ENCODE data around the gene TRPM4.

The TRPM4 gene

GRCh38 chr19:49133621-49134454 lies 23.8 kb upstream of the TRPM4 start:
- Histone ChIP-seq H3K4me3 (ENCODE audit: low read length) (no peak overlapping the region), H3K36me3 (replicated peaks; ENCODE audit: low read depth, low read length) (peaks cover 39% of the 10 kb centered on the region), H2AFZ (ENCODE audit: low read depth, low read length) (no peak overlapping the region), H3K4me2 (ENCODE audit: low read length) (no peak overlapping the region), H3K9me3 (ENCODE audit: insufficient read depth, low read length) (no peaks in the 10 kb centered on the region), H3K4me1 (ENCODE audit: low read length) (no peaks in the 10 kb centered on the region), H3K79me2 (ENCODE audit: low read length) (no peaks in the 10 kb centered on the region), H3K9ac (ENCODE audit: low read length) (no peak overlapping the region), H3K27me3 (ENCODE audit: low read depth, low read length) (no peaks in the 10 kb centered on the region), H4K20me1 (ENCODE audit: insufficient read depth, low read length) (0 out of 2 replicates have a peak, but pooled peaks cover 2% of the 10 kb centered on the region), H3K27ac (ENCODE audit: low read length) (no peak overlapping the region)
- TF ChIP-seq EZH2phosphoT487 (IDR thresholded peaks at IDR 0.05; ENCODE audit: low read depth): no peak
- TF ChIP-seq, protein P1, sequence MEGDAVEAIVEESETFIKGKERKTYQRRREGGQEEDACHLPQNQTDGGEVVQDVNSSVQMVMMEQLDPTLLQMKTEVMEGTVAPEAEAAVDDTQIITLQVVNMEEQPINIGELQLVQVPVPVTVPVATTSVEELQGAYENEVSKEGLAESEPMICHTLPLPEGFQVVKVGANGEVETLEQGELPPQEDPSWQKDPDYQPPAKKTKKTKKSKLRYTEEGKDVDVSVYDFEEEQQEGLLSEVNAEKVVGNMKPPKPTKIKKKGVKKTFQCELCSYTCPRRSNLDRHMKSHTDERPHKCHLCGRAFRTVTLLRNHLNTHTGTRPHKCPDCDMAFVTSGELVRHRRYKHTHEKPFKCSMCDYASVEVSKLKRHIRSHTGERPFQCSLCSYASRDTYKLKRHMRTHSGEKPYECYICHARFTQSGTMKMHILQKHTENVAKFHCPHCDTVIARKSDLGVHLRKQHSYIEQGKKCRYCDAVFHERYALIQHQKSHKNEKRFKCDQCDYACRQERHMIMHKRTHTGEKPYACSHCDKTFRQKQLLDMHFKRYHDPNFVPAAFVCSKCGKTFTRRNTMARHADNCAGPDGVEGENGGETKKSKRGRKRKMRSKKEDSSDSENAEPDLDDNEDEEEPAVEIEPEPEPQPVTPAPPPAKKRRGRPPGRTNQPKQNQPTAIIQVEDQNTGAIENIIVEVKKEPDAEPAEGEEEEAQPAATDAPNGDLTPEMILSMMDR (IDR thresholded peaks at IDR 0.05; ENCODE audit: low read depth, low read length): no peak

GRCh38 chr19:49135686-49136085 lies 21.9 kb upstream of the TRPM4 start:
- Histone ChIP-seq H3K36me3 (replicated peaks; ENCODE audit: low read depth, low read length) (peaks cover 32% of the 10 kb centered on the region), H3K9ac (ENCODE audit: low read length) (no peak overlapping the region), H4K20me1 (ENCODE audit: insufficient read depth, low read length) (no peaks in the 10 kb centered on the region), H3K9me3 (ENCODE audit: insufficient read depth, low read length) (no peaks in the 10 kb centered on the region), H3K4me2 (ENCODE audit: low read length) (no peak overlapping the region), H3K4me1 (ENCODE audit: low read length) (no peaks in the 10 kb centered on the region), H3K79me2 (ENCODE audit: low read length) (no peaks in the 10 kb centered on the region), H3K27ac (ENCODE audit: low read length) (no peak overlapping the region), H3K4me3 (ENCODE audit: low read length) (no peak overlapping the region), H3K27me3 (ENCODE audit: low read depth, low read length) (no peaks in the 10 kb centered on the region), H2AFZ (ENCODE audit: low read depth, low read length) (no peak overlapping the region)
- no peak for TF ChIP-seq EZH2phosphoT487 (IDR thresholded peaks at IDR 0.05; ENCODE audit: low read depth)
- TF ChIP-seq, protein P1 (IDR thresholded peaks at IDR 0.05; ENCODE audit: low read depth, low read length): no peak

- Histone ChIP-seq H3K4me2 (ENCODE audit: low read length) (no peak overlapping the region), H3K27ac (ENCODE audit: low read length) (no peak overlapping the region), H3K9me3 (ENCODE audit: insufficient read depth, low read length) (no peaks in the 10 kb centered on the region), H3K4me3 (ENCODE audit: low read length) (no peak overlapping the region), H3K27me3 (ENCODE audit: low read depth, low read length) (no peaks in the 10 kb centered on the region), H3K79me2 (ENCODE audit: low read length) (no peaks in the 10 kb centered on the region), H4K20me1 (ENCODE audit: insufficient read depth, low read length) (no peaks in the 10 kb centered on the region), H3K4me1 (ENCODE audit: low read length) (no peaks in the 10 kb centered on the region), H3K9ac (ENCODE audit: low read length) (no peak overlapping the region), H2AFZ (ENCODE audit: low read depth, low read length) (no peak overlapping the region), H3K36me3 (replicated peaks; ENCODE audit: low read depth, low read length) (peaks cover 34% of the 10 kb centered on the region)
- no peak for TF ChIP-seq EZH2phosphoT487 (IDR thresholded peaks at IDR 0.05; ENCODE audit: low read depth)
- TF ChIP-seq, protein P1 (IDR thresholded peaks at IDR 0.05; ENCODE audit: low read depth, low read length): no peak
Measured at GRCh38 chr19:49136771-49137171, 20.8 kb upstream of the TRPM4 start.

DNA sequence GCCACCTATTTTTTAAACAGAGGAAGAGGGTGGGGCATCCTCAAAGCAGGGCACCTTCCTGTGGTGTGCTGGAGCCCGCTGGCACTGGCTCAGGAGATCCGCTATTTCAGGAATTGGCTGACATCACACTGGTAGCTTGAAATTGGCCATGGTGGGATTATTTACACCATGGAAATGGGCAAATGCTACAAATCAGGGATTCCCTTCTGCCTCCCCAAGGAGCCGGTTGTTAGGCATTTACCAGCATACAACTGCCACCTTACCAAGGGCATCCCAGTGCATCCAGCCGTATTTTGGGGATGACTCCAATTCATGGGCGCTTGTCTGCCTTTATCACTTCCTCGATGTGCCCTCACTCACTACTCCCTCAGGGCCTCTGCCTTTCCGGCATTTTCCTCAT lies 16.6 kb upstream of the TRPM4 start:
- Histone ChIP-seq H3K4me3 (ENCODE audit: low read length) (no peak overlapping the region), H3K36me3 (replicated peaks; ENCODE audit: low read depth, low read length) (peaks cover 11% of the 10 kb centered on the region), H3K4me1 (ENCODE audit: low read length) (peaks cover 8% of the 10 kb centered on the region), H3K79me2 (ENCODE audit: low read length) (no peaks in the 10 kb centered on the region), H2AFZ (ENCODE audit: low read depth, low read length) (no peak overlapping the region), H3K27me3 (ENCODE audit: low read depth, low read length) (no peaks in the 10 kb centered on the region), H3K9ac (ENCODE audit: low read length) (no peak overlapping the region), H4K20me1 (ENCODE audit: insufficient read depth, low read length) (no peaks in the 10 kb centered on the region), H3K27ac (ENCODE audit: low read length) (no peak overlapping the region), H3K9me3 (ENCODE audit: insufficient read depth, low read length) (no peaks in the 10 kb centered on the region), H3K4me2 (ENCODE audit: low read length) (no peak overlapping the region)
- no peak for TF ChIP-seq EZH2phosphoT487 (IDR thresholded peaks at IDR 0.05; ENCODE audit: low read depth)
- TF ChIP-seq, protein P1 (IDR thresholded peaks at IDR 0.05; ENCODE audit: low read depth, low read length): no peak

Measured in OCI-LY3 (cell line).